Colonic mucosa (tissue), 4 donors: ENCODE measurements around the gene PLEK. TPM values are rescaled to one million over a fixed set of nuclear protein-coding genes. Genes with fewer than 3 reads are reported as not detected.
"Not testable (repeated sequence)": the region's sequence is repeated elsewhere in the genome, so short reads cannot be mapped to it uniquely, and the experiment has no call there.

Experiments
- DNase-seq: peaks from one replicate; pipeline ENCODE4 v3.0.0-alpha.2; 2020
- H3K27ac ChIP-seq: fragments of 200-600 bp; one replicate; pipeline ENCODE4 v1.8.0; 2021
- H3K27me3 ChIP-seq: fragments of 200-600 bp; one replicate; pipeline ENCODE4 v1.8.0; 2021
- H3K36me3 ChIP-seq: fragments of 200-600 bp; one replicate; pipeline ENCODE4 v1.8.0; 2021
- H3K4me1 ChIP-seq: fragments of 200-600 bp; one replicate; pipeline ENCODE4 v1.8.0; 2021; ENCODE audit warnings: mild to moderate bottlenecking
- H3K4me3 ChIP-seq: fragments of 200-600 bp; one replicate; pipeline ENCODE4 v1.8.0; 2021
- H3K9ac ChIP-seq, 2 donors: one replicate each; pipeline ENCODE4 v1.7.0; 2013; ENCODE audit warnings: control low read depth in 2 of 2, low read depth in 2 of 2, low read length in 2 of 2
- H3K9me3 ChIP-seq: fragments of 200-600 bp; one replicate; pipeline ENCODE4 v1.8.0; 2021
- CTCF ChIP-seq: fragments of 200-600 bp; IDR thresholded peaks from one replicate; pipeline ENCODE4 v1.8.0; 2022; ENCODE audit warnings: antibody characterized with exemption, mild to moderate bottlenecking
- intact Hi-C: fragments of 100-400 bp; cut with DNase I; formaldehyde crosslinking; loops from one replicate; pipeline ENCODE4 v1.14.1; 2022
- total RNA-seq, 2 donors: library from RNA; stranded (reverse); fragmentation: NEBNext Ultra II Directional in 1 of 2; extraction: Animal tissue kit (Norgen Biotek cat#: 25700) in 1 of 2; gene quantifications; one replicate each; pipeline ENCODE4 v1.2.1, GENCODE V29; 2021
- donor health status: healthy.
- donor health status: DM: no; HTN: no; CAD: no.
- donor health status: DM: no; HTN: no; CAD: no.

PLEK gene
- total RNA-seq, 2 donors from 2014 or later: 2.6 to 5.1 TPM

DNA sequence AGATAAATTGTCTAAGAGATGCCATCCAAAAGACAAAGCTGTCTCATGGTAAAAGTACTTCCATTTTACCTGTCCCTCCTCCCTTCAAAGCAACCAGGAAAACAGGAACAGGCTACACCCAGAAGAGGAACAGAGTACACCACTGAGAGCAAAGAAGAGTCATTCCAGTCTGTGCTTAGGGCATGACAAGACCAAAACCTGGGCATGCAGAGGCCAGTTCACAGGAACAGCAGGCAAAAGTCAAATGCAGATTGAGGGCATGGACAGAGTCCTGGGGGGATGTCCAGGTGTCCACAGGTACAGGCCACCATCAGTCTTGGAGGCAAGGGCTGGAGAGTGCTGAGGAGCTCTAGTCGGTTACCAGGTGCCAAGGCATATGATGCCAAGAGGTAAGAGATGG, 23.7 kb downstream of the PLEK start:
- Histone ChIP-seq H3K9me3 (no peaks in the 10 kb centered on the region), H3K27me3 (no peaks in the 10 kb centered on the region), H3K9ac (no peak overlapping the region), H3K4me3 (no peak overlapping the region), H3K27ac (no peak overlapping the region), H3K36me3 (no peaks in the 10 kb centered on the region), H3K4me1 (no peaks in the 10 kb centered on the region)
- intact Hi-C loops: no loop called here
- DNase-seq: no peak
- no peak for TF ChIP-seq CTCF

DNA sequence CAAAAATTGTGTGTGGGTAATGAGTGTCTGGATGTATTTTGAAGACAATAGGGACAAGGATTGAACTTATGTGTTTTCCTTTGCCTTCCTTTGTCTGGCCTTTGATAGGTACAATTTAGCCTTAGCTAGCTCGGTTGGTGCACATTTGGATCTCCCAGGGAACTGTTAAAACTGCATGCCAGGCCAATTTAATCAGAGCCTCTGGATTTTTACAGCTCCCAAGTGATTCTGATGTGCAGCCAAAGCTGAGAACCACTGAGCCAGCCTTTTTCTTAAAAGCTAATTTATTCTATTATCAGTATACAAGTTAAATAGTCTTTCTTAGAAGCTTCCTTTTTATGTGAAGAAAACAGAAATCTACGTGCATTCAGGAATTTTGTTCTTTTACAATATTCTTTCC, 25.0 kb downstream of the PLEK start:
- TF ChIP-seq CTCF: no peak
- no peaks in the 10 kb centered on the region for H3K4me1 ChIP-seq
- intact Hi-C loops: no loop called here
- H3K27ac ChIP-seq: no peak overlapping the region
- H3K4me3 ChIP-seq: no peak overlapping the region
- H3K36me3 ChIP-seq: no peaks in the 10 kb centered on the region
- H3K9me3 ChIP-seq: no peaks in the 10 kb centered on the region
- no peak overlapping the region for H3K9ac ChIP-seq
- no peak for DNase-seq
- no peaks in the 10 kb centered on the region for H3K27me3 ChIP-seq

- no peak for DNase-seq
- Histone ChIP-seq H3K9ac (no peak overlapping the region), H3K27me3 (no peaks in the 10 kb centered on the region), H3K4me3 (no peak overlapping the region), H3K4me1 (no peaks in the 10 kb centered on the region), H3K27ac (no peak overlapping the region), H3K36me3 (no peaks in the 10 kb centered on the region), H3K9me3 (no peaks in the 10 kb centered on the region)
- intact Hi-C loops: no loop called here
- TF ChIP-seq CTCF: no peak
Observed at GRCh38 chr2:68390586-68390985, 25.5 kb downstream of the PLEK start.

DNA sequence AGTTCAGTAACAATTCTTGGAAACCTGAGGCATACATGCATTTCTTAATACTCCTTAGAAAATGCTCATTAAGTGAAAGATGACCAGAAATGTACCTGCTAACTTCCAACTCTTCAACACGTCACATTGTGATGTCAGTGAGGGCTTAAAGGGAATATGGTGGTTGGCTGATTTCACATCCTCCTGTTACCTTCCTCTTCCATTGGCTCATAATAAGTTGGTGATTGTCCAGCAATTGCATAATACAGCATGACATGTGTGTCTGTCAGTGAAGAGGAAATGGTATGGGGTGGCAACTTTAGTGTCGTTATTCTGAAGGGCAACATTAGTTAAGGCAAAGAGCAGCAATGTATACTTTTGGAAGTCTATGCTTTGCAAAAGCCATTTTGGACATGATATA, 26.0 kb downstream of the PLEK start:
- Histone ChIP-seq H3K4me1 (no peaks in the 10 kb centered on the region), H3K27ac (no peak overlapping the region), H3K9ac (no peak overlapping the region), H3K36me3 (no peaks in the 10 kb centered on the region), H3K9me3 (no peaks in the 10 kb centered on the region), H3K4me3 (no peak overlapping the region), H3K27me3 (no peaks in the 10 kb centered on the region)
- DNase-seq: no peak
- TF ChIP-seq CTCF: no peak
- intact Hi-C loops: no loop called here

DNA sequence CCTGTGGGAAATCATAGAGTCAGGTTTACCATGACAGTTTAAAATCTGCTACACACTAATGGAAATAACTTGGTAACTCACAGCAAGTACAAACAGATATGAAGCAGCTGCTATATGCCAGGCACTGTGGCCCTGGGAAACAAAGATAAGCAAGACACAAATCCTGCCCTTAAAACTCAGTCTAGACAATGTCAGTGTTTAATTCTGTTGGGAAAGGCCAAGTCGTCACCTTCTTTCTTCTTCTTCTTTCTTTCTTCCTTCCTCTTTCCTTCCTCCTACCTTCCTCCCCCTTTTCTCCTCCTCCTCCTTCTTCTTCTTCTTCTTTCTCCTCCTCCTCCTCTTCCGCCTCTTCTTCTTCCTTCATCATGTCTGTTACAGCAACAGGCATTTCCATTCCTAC, 26.8 kb downstream of the PLEK start:
- intact Hi-C loops: no loop called here
- H3K27me3 ChIP-seq: no peaks in the 10 kb centered on the region
- no peaks in the 10 kb centered on the region for H3K36me3 ChIP-seq
- H3K9me3 ChIP-seq: no peaks in the 10 kb centered on the region
- no peak overlapping the region for H3K4me3 ChIP-seq
- H3K9ac ChIP-seq: no peak overlapping the region
- no peak overlapping the region for H3K27ac ChIP-seq
- TF ChIP-seq CTCF: no peak
- DNase-seq: no peak
- H3K4me1 ChIP-seq: no peaks in the 10 kb centered on the region

- no peak for DNase-seq
- intact Hi-C loops: no loop called here
- no peak overlapping the region for H3K4me3 ChIP-seq
- no peaks in the 10 kb centered on the region for H3K4me1 ChIP-seq
- H3K27ac ChIP-seq: no peak overlapping the region
- no peaks in the 10 kb centered on the region for H3K27me3 ChIP-seq
- TF ChIP-seq CTCF: no peak
- H3K9me3 ChIP-seq: no peaks in the 10 kb centered on the region
- H3K9ac ChIP-seq: no peak overlapping the region
- H3K36me3 ChIP-seq: no peaks in the 10 kb centered on the region
Observed at GRCh38 chr2:68396093-68396492, 31.0 kb downstream of the PLEK start.

GRCh38 chr2:68397704-68398263, 32.7 kb downstream of the PLEK start:
- H3K36me3 ChIP-seq, intact Hi-C loops, H3K4me1 ChIP-seq, DNase-seq, H3K9me3 ChIP-seq, H3K27ac ChIP-seq, H3K27me3 ChIP-seq, H3K4me3 ChIP-seq, H3K9ac ChIP-seq: not testable (repeated sequence)
